Measurements from ENCODE around the gene NABP1. TPM values are rescaled to one million over a fixed set of nuclear protein-coding genes. Genes with fewer than 3 reads are reported as not detected.
A peak's percentile ranks its signal among the peaks of the same experiment; 100 is the strongest.

The NABP1 gene, protein sequence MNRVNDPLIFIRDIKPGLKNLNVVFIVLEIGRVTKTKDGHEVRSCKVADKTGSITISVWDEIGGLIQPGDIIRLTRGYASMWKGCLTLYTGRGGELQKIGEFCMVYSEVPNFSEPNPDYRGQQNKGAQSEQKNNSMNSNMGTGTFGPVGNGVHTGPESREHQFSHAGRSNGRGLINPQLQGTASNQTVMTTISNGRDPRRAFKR
- total RNA-seq (2021) = 3.2 TPM in 2 replicates
- long read RNA-seq, transcript NABP1-205 (6 exons, 1,878 nt) = major isoform, 9 of 11 reads
- long read RNA-seq, partial matches to known transcripts = 1 of 11 reads
- long read RNA-seq, other reads (novel, unspliced or antisense) = 0 of 11 reads

GRCh38 chr2:191677646-191678436 lies at the start of gene NABP1:
Gene NABP1, plus strand, starts transcription at chr2:191678136. Its CDS starts 479 bp downstream, at chr2:191678615.
- Histone ChIP-seq H3K79me1 (ENCODE audit: insufficient read depth, low read depth, low read length, poor library complexity, severe bottlenecking) (no peaks in the 10 kb centered on the region), H3K4me1 (ENCODE audit: insufficient read depth, low read length) (no peaks in the 10 kb centered on the region; the same call in 1 of the 2 replicates), H3K9ac (ENCODE audit: extremely low read depth, insufficient read length, low read length) (peak within 1 kb of the TSS; percentile 25), H2BK12ac (ENCODE audit: insufficient read length, low read depth, low read length) (no peak within 1 kb of the TSS), H3K23ac (ENCODE audit: insufficient read length, low read depth, low read length) (no peak within 1 kb of the TSS), H3K4me2 (ENCODE audit: insufficient read depth, insufficient read length, low read length) (peak within 1 kb of the TSS; percentile 85), H3T11ph (ENCODE audit: low read length) (no peak within 1 kb of the TSS), H3K4ac (ENCODE audit: low read depth, low read length) (no peak within 1 kb of the TSS), H4K91ac (ENCODE audit: insufficient read length, low read depth, low read length) (no peak within 1 kb of the TSS), H3K56ac (ENCODE audit: insufficient read length, low read depth, low read length) (no peak within 1 kb of the TSS), H3K27ac (ENCODE audit: insufficient read length, low read depth, low read length) (no peak within 1 kb of the TSS), H2AK5ac (ENCODE audit: insufficient read length, low read length) (no peak within 1 kb of the TSS), H3K18ac (ENCODE audit: insufficient read length, low read depth, low read length) (peak within 1 kb of the TSS; percentile 79), H3K27me3 (ENCODE audit: insufficient read depth, low read length) (no peaks in the 10 kb centered on the region), H3K9me3 (ENCODE audit: control insufficient read depth, low read depth, low read length) (no peaks in the 10 kb centered on the region), H4K8ac (replicated peaks; ENCODE audit: insufficient read length, low read depth, low read length) (no peak within 1 kb of the TSS), H2BK120ac (ENCODE audit: low read depth, low read length, poor library complexity, severe bottlenecking) (no peak within 1 kb of the TSS), H3K14ac (ENCODE audit: insufficient read depth, low read length) (no peak within 1 kb of the TSS), H2BK15ac (ENCODE audit: low read depth, low read length) (no peak within 1 kb of the TSS), H3K79me2 (ENCODE audit: insufficient read depth, low read length) (no peaks in the 10 kb centered on the region), H2AFZ (ENCODE audit: low read length) (peak within 1 kb of the TSS; percentile 94), H4K20me1 (ENCODE audit: control insufficient read depth, insufficient read depth, insufficient read length) (no peaks in the 10 kb centered on the region), H4K5ac (ENCODE audit: insufficient read length, low read depth, low read length) (no peak within 1 kb of the TSS), H3K23me2 (ENCODE audit: insufficient read length, low read depth, low read length, poor library complexity, severe bottlenecking) (peaks cover 12% of the 10 kb centered on the region), H2BK5ac (ENCODE audit: insufficient read length, low read length) (no peak within 1 kb of the TSS), H2BK20ac (ENCODE audit: low read depth, low read length, poor library complexity, severe bottlenecking) (no peak within 1 kb of the TSS)
- no peaks in the 10 kb centered on the region; a peak in 1 of 7 replicates for H3K36me3 Mint-ChIP-seq (ENCODE audit: insufficient read depth in 1 of 3, low read depth in 3 of 3)
- H3K4me1 Mint-ChIP-seq = peaks cover 9 to 12% of the 10 kb centered on the region in 2 experiments; a peak in 3 of 4 replicates
- TF ChIP-seq, protein P1, sequence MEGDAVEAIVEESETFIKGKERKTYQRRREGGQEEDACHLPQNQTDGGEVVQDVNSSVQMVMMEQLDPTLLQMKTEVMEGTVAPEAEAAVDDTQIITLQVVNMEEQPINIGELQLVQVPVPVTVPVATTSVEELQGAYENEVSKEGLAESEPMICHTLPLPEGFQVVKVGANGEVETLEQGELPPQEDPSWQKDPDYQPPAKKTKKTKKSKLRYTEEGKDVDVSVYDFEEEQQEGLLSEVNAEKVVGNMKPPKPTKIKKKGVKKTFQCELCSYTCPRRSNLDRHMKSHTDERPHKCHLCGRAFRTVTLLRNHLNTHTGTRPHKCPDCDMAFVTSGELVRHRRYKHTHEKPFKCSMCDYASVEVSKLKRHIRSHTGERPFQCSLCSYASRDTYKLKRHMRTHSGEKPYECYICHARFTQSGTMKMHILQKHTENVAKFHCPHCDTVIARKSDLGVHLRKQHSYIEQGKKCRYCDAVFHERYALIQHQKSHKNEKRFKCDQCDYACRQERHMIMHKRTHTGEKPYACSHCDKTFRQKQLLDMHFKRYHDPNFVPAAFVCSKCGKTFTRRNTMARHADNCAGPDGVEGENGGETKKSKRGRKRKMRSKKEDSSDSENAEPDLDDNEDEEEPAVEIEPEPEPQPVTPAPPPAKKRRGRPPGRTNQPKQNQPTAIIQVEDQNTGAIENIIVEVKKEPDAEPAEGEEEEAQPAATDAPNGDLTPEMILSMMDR (conservative IDR thresholded peaks at IDR 0.05) = no peak
- H3K4me3 Mint-ChIP-seq = peak within 1 kb of the TSS; percentile 88 to 89
- no CpG with 5 or more reads among the region's 66 CpGs for WGBS (ENCODE audit: extremely low coverage, insufficient read length, low lambda C conversion rate)
- peak; percentile 97 for DNase-seq
- no peaks in the 10 kb centered on the region for H3K9me3 Mint-ChIP-seq
- H3K27ac Mint-ChIP-seq = peak within 1 kb of the TSS in 2 of 3 experiments; percentile 24 to 40; a peak in 1 of 7 replicates
- H3K27me3 Mint-ChIP-seq (ENCODE audit: low read depth) = peaks cover 9% of the 10 kb centered on the region

Data from H9 (cell line).